Measurements from ENCODE around the gene APBA1.

Gene APBA1

GRCh38 chr9:69671879-69672595, at the start of gene APBA1:
Gene APBA1, minus strand, starts transcription at chr9:69672371.
- DNase-seq (ENCODE audit: low spot score): no peak

GRCh38 chr9:69719983-69720382, 47.8 kb upstream of the APBA1 start:
- no peak for DNase-seq (ENCODE audit: low spot score)

- peak; percentile 24 for DNase-seq (ENCODE audit: low spot score)
Observed at GRCh38 chr9:69719367-69719766, 47.2 kb upstream of the APBA1 start.

GRCh38 chr9:69718218-69718617, 46.0 kb upstream of the APBA1 start:
- no peak for DNase-seq (ENCODE audit: low spot score)

- DNase-seq (ENCODE audit: low spot score): no peak
Observed at GRCh38 chr9:69715825-69716224, 43.7 kb upstream of the APBA1 start.

- DNase-seq (ENCODE audit: low spot score): no peak
Observed at GRCh38 chr9:69715096-69715495, 42.9 kb upstream of the APBA1 start.

- no peak for DNase-seq (ENCODE audit: low spot score)
Observed at GRCh38 chr9:69697475-69697874, 25.3 kb upstream of the APBA1 start.

GRCh38 chr9:69696802-69697201, 24.6 kb upstream of the APBA1 start:
- no peak for DNase-seq (ENCODE audit: low spot score)

GRCh38 chr9:69689991-69690538, 17.9 kb upstream of the APBA1 start:
- no peak for DNase-seq (ENCODE audit: low spot score)

- no peak for DNase-seq (ENCODE audit: low spot score)
Observed at GRCh38 chr9:69683927-69684326, 11.8 kb upstream of the APBA1 start.

GRCh38 chr9:69678843-69679538, 6.8 kb upstream of the APBA1 start:
- DNase-seq (ENCODE audit: low spot score): no peak

- DNase-seq (ENCODE audit: low spot score): no peak
Observed at GRCh38 chr9:69677931-69678330, 5.8 kb upstream of the APBA1 start.

GRCh38 chr9:69675563-69675962, 3.4 kb upstream of the APBA1 start:
- no peak for DNase-seq (ENCODE audit: low spot score)

- DNase-seq (ENCODE audit: low spot score): no peak
Observed at GRCh38 chr9:69674716-69675438, 2.7 kb upstream of the APBA1 start.

GRCh38 chr9:69674112-69674685, 2.0 kb upstream of the APBA1 start:
- DNase-seq (ENCODE audit: low spot score): no peak

GRCh38 chr9:69673311-69673640, 1.1 kb upstream of the APBA1 start:
- no peak for DNase-seq (ENCODE audit: low spot score)

- peak; percentile 35 for DNase-seq (ENCODE audit: low spot score)
Observed at GRCh38 chr9:69672596-69673310, 582 bp upstream of the APBA1 start.

GRCh38 chr9:69671311-69671878, 776 bp downstream of the APBA1 start:
- no peak for DNase-seq (ENCODE audit: low spot score)

- DNase-seq (ENCODE audit: low spot score): no peak
Observed at GRCh38 chr9:69667306-69667705, 4.9 kb downstream of the APBA1 start.

- DNase-seq (ENCODE audit: low spot score): no peak
Observed at GRCh38 chr9:69660304-69660703, 11.9 kb downstream of the APBA1 start.

GRCh38 chr9:69658987-69659675, 13.0 kb downstream of the APBA1 start:
- no peak for DNase-seq (ENCODE audit: low spot score)

Data from hematopoietic multipotent progenitor cell treated with erythropoietin and hydrocortisone succinate and interleukin-3 and kit ligand, for 15 days (in vitro differentiated cells).